Thyroid gland (tissue), 4 donors: ENCODE data around the gene CDH16.

Experiments used
- POLR2A ChIP-seq, 2 donors: fragments of 450-650 bp; IDR thresholded peaks; one replicate each; pipeline ENCODE4 v1.6.1; 2017; ENCODE audit warnings: antibody characterized with exemption in 2 of 2, mild to moderate bottlenecking in 2 of 2, moderate library complexity in 1 of 2
- TF ChIP-seq, protein P1 (sequence below), 6 experiments: fragments of 200-600 bp in 3 of 6; fragments of 450-650 bp in 3 of 6; sonication (generic) in 3 of 6; IDR thresholded peaks; one replicate each; pipeline ENCODE4 v1.5.1; 2016 to 2019; ENCODE audit warnings: antibody characterized with exemption in 6 of 6, mild to moderate bottlenecking in 2 of 6, inconsistent platforms in 1 of 6, moderate library complexity in 1 of 6

DNA sequence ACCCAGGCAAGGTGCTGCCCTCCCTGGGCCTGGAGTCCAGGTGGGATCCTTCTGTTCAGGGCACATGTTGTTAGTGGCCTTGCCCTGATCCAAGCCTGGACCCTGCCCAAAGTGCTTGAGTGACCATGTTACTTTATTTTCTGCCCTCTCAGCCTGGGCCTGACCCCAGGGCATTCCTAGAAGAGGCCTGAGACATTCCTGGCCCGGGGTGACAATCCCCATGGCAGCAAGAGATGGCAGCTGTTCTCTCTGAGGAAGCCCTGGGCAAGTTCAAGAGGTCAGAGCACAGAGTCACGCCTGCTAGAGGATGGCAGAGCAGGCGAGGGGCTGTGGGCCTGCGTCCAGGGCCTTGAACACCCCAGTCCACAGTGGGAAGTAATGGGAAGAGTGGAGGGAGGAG, 5.0 kb downstream of the CDH16 start:
- TF ChIP-seq, protein P1, sequence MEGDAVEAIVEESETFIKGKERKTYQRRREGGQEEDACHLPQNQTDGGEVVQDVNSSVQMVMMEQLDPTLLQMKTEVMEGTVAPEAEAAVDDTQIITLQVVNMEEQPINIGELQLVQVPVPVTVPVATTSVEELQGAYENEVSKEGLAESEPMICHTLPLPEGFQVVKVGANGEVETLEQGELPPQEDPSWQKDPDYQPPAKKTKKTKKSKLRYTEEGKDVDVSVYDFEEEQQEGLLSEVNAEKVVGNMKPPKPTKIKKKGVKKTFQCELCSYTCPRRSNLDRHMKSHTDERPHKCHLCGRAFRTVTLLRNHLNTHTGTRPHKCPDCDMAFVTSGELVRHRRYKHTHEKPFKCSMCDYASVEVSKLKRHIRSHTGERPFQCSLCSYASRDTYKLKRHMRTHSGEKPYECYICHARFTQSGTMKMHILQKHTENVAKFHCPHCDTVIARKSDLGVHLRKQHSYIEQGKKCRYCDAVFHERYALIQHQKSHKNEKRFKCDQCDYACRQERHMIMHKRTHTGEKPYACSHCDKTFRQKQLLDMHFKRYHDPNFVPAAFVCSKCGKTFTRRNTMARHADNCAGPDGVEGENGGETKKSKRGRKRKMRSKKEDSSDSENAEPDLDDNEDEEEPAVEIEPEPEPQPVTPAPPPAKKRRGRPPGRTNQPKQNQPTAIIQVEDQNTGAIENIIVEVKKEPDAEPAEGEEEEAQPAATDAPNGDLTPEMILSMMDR (IDR thresholded peaks at IDR 0.05) = no peak
- TF ChIP-seq POLR2A (IDR thresholded peaks at IDR 0.05) = no peak
